Measurements from ENCODE around the gene ADGRE2. TPM values are rescaled to one million over a fixed set of nuclear protein-coding genes. Genes with fewer than 3 reads are reported as not detected.

ADGRE2 gene
- total RNA-seq, result under 1 TPM; 0.45 to 0.51 TPM

GRCh38 chr19:14778110-14778845 lies at the start of gene ADGRE2:
ADGRE2 (minus strand) TSS chr19:14778560; CDS start chr19:14776756, 1,804 bp downstream.

DNA sequence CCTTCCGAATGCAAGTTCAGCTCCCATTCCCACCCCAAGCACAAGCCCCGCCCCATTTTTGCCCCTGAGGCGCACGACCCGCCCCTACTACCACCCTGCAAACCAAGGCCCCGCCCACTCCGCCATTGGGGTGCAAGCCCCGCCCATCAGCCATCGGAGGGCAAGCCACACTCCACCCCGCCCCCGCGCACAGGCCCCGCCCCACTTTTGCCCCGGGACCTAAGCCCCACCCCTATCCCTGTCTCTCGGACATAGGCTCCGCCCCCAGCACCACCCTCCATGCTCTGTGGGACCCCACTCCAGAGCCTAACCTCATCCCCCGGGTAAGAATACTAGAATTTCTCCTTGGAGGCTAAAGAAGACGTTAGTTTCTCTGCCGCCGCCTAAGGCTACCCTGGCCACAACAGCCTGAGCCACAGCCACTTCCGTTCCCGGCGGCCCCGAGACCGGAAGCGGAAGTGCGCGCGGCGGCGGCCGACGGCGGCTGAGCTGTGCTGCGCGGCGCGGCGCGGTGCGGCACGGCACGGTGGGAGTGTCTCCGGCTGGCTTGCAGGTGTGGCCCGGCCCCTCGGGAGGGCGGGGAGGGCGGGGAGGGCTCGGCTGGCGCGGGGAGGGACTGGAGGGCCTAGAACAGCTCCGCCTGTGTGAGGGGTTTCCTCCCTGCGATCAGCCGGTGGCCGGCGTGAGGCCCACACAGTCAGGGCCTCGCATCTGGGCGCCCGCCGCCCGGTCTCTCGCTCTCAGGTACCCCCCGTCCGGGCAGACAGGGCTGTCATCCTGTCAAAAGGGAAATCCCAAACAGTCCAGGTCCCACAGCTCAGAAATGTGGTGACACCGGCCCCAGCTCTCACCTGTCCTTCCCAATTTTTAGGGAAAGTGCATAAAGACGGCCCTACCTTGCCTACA lies 88.5 kb downstream of the ADGRE2 start, which contains the start of gene ZNF333:
Gene ZNF333, plus strand, starts transcription at position 451 of the 906 bp plus-strand sequence. CDS start 3,444 bp downstream, outside the sequence.

Other genes starting within 250 kb of the ADGRE2 start
- gene TECR, start 249.0 kb downstream of the ADGRE2 start, total RNA-seq, result 100 to 1,000 TPM; 154 to 157 TPM
- 100 to 1,000 TPM in 1 of 2 experiments, 10 to 100 TPM in 1; 97.4 to 100 TPM for gene NDUFB7, start 206.5 kb downstream of the ADGRE2 start, total RNA-seq
- gene CLEC17A, start 195.5 kb downstream of the ADGRE2 start, total RNA-seq, result not detected
- gene ADGRE3, start 103.7 kb downstream of the ADGRE2 start, total RNA-seq, result not detected
- 10 to 100 TPM; 13.5 to 14.5 TPM for gene ZNF333, start 88.5 kb downstream of the ADGRE2 start, total RNA-seq
- not detected for gene OR7A5, start 56.6 kb upstream of the ADGRE2 start, total RNA-seq
- not detected for gene OR7C1, start 56.6 kb upstream of the ADGRE2 start, total RNA-seq
- not detected for gene OR7A10, start 70.4 kb upstream of the ADGRE2 start, total RNA-seq
- not detected for gene OR7A17, start 107.6 kb upstream of the ADGRE2 start, total RNA-seq
- not detected for gene OR7C2, start 162.9 kb upstream of the ADGRE2 start, total RNA-seq
- gene SLC1A6, start 201.3 kb upstream of the ADGRE2 start, total RNA-seq, result not detected